ENCODE data around the gene GNA12. TPM values are rescaled to one million over a fixed set of nuclear protein-coding genes. Genes with fewer than 3 reads are reported as not detected.

Gene GNA12
- total RNA-seq, 2 experiments from 2014 or later: 19.1 to 21.4 TPM

DNA sequence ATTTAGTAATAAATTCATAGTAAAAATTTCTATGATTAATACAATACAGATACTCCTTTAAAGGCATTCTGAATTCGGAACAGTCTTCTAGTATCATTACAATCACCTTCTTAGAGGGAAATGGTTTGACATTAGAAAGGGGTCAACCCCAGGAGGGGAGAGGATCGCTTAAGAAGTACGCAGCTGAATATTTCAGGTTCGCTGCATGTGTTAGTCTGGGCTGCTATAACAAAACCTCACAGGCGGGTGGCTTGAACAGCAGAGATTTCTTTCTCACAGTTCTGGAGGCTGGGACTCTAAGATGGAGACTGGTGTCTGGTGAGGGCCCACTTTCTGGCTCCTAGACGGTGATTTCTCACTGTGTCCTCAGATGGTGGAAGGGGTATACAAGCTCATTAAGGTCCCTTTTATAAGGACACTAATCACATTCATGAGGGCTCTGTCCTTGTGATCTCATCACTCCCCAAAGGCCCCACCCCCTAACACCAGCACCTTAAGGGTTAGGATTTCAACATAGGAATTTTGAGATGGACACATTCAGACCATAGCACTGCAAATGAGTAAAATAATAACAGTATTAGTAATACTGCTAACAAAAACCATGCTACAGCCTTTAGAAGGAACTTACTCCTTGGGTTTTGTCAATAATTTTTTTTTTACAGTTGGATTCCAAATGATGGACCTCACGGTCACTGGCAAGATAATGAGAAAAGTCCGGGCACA is 34.0 kb downstream of the GNA12 start:
- POLR2A ChIA-PET: no interaction called here
- CTCF ChIA-PET: interaction anchor here (0.5 kb wide), 1 partner anchor 28 kb away, joined by 3 read pairs; no protein-coding TSS in a partner anchor

DNA sequence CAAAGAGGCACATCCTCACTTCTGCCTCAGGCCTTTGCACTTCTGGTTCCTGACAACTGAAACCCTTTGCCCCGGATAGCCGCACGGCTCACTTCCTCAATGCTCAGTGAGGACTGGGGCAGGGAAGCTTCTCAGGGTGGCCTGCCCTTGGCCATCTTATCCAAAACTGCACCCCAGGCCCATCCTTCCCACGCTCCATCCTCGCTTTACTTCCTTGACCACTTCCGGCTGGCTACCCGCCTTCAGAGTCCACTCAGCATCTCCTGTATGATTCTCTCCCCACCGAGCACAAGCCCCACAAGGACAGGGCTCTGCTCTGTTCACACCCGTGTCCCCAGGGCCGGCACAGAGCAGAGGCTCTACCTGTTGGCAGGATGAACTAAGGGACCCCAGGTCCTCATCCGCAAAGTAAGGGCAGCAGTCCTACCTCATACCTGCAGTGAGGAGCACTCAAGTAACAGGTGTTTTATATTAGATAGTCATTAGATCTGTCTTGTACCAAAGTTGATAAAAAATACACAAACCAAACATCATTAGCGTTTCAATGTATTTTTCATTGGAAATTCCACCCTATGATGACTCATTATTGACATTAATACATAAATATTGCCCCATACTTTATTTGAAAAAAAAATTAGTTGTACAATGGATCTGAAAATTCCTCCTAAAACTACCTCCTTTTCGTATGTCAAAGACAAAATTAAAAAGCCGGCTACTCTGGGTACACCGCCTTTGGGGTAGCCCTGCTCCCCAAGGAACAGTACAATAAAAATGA is 35.0 kb downstream of the GNA12 start:
- ChIA-PET CTCF (no interaction called here), POLR2A (no interaction called here)

DNA sequence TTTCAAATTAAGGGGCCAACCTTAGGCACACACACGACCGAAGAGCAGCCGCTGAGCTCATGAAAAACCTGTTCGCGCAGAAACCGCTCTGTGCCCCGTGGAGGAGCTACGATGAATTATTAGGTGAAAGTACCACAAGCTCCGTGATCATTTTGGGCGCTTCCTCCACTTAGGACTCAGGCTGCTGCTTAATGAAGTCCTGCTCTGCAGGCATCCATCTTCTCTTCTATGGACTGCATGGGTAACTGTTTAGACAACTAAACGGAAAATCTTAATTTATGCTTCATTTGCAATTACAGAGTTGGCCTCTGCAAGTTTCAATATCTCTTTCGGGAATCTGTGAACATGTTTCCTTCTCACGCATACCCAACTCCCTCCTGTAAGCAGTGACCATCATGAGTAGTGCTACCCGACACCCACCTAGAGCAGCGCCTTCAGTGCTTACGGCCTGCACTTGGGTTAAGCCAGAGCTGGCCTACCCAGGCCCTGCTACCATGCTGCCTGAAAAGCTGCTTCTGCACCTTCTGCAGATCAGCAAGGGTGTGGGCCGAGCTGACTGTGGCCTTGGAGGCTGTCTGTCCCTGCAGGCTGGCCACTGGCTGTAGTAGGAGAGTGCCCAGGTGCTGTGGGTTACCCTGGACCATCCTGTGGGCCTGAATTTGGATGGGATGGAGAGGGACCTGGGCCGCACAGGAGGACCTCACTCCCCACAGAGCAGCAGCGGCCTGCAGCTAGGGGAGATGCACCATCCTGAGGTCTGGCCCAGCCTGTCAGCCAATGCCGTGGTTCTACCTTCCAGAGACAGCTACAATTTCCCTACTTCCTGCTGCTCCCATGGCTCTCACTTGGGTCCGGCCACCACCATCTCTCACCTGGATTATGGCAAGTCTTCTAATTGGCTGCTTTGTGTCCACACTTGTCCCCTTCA is 36.0 kb downstream of the GNA12 start:
- POLR2A ChIA-PET: no interaction called here
- CTCF ChIA-PET: no interaction called here

DNA sequence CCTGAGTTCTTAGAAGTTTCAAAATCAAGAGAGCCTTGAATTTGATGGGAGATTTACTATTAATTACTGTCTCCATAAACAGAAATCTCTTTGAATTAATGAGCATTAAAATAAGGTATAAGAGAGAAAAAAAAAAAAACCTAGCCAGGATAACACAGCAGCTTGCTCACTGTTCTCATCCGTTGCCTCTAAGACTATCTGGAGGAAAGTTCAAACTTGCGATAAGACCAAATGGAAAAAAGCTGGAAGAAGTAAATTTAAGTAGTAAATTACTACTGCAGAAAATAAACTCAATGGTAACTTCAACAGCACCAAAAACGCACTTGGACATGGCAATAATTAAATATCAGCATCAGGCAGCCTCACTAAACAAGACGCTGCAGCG is 36.7 kb downstream of the GNA12 start:
- POLR2A ChIA-PET: no interaction called here
- CTCF ChIA-PET: no interaction called here

DNA sequence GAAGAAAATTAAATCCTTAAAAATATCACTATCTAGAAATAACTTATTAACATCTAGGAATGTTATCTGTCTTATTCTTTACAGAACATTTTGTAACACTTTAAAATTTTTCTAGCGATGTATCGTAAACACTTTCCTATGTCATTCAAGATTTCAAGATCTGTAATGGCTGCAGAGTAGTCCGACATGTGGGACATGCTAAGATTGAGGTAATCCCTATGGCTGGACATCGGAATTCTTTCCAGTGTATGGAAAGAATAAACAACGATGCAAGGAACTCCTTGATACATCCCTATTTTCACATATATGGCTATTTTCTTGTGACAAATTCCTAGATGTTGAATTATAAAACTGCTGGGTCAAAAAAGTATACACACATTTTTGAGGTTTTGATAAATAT is 37.5 kb downstream of the GNA12 start:
- POLR2A ChIA-PET: no interaction called here
- CTCF ChIA-PET: no interaction called here

DNA sequence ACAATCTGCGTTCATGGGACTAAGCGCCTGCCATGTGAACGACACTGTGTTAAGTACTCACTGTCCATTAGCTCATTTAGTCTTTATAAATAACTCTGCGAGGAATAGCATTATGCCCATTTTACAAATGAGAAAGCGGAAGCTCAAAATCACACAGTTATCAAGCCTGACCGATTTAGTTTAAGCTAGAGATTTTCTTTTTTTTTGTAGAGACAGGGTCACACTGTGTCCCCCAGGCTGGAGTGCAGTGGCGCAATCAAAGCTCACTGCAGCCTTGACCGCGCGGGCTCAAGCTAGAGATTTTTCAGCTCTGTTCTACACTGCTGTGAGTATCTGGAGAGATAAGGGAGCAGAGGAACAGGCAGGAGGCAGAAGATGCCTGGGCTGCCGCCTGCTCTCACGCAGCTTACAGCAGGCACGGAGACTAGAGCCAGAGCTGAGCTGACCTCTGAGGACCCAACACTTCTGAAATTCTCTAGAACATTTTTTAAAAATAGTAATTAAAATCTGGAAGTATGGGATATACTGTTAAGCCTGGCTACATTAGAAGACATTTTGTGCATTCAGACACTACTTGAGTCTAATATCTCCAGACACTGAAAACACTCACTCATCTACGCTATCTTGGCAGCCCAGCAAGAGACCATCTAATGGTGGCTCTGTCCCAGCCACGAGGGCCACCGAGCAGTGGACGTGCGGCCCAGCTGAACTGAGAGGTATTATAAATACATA is 38.7 kb downstream of the GNA12 start:
- CTCF ChIA-PET: interaction anchor here (1.0 to 1.1 kb wide), 2 partner anchors 15 to 134 kb away, joined by 3 to 4 read pairs; no protein-coding TSS in a partner anchor

DNA sequence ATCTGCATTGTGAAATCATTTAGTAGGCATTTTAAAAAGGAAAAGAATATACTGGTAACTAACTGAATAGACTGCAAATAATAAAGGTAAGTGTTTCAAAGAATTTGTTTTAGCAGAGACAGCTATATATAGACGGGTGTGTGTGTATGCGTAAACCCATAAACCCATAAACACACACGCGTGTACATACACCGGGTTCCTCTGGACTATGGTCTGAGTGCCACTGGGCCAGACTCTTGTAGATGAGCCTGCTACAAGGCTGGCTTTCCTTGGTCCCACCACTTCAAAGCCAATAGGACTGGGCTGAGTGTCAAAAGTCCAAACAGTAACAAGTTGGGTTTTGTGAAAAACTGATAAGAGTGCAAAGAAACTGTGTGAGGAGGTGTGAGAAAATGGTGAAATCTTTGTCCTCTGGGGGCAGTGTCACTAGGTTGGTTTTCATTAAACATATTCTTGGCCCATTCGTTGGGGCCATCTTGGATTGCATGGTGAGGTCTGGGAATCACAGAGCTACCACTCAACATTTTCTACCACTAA is 39.8 kb downstream of the GNA12 start:
- ChIA-PET POLR2A (no interaction called here), CTCF (interaction anchor here (1.1 kb wide), 1 partner anchor 133 kb away, joined by 3 read pairs; no protein-coding TSS in a partner anchor)

More for the DNA sequence above, 38.7 kb downstream of the GNA12 start:
- POLR2A ChIA-PET: interaction anchor here (0.6 kb wide), 1 partner anchor 399 kb away, joined by 4 read pairs; no protein-coding TSS in a partner anchor

DNA sequence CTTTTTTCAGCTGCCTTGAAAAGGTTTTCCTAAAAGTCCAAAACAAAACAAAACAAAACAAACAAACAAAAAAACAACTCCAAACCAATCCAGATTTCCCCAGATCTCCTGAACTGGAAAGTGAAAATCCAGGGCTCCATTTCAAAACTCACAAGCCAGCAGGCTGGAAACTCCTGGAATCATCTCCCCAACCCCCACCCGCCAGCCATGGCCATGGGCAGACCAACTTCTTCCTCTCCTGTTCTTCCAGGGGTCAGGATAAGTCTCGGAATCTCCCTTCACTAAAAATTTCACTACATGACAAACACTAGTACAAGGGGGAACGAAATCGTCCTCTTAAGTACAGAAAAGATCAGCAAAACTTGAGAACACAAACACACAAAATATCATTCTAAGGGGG is 40.4 kb downstream of the GNA12 start:
- CTCF ChIA-PET: no interaction called here
- POLR2A ChIA-PET: no interaction called here

DNA sequence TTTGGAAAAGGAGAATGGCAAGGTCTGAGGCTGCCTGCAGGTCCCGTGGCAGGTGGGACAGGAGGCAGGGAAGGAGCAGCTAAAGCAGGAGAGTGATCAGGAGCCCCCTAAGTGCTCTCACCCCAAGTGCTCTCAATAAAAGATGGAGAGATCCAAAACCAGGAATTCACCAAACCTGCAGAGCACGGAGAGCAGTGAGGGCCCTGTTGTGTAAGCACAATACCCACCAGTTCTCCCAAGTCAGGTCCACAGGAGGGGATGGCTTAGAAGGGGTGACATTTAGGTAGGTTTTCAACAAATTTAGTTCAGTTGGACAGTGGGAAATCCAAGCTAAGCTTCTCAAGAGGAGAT is 40.8 kb downstream of the GNA12 start:
- ChIA-PET CTCF (no interaction called here), POLR2A (no interaction called here)

DNA sequence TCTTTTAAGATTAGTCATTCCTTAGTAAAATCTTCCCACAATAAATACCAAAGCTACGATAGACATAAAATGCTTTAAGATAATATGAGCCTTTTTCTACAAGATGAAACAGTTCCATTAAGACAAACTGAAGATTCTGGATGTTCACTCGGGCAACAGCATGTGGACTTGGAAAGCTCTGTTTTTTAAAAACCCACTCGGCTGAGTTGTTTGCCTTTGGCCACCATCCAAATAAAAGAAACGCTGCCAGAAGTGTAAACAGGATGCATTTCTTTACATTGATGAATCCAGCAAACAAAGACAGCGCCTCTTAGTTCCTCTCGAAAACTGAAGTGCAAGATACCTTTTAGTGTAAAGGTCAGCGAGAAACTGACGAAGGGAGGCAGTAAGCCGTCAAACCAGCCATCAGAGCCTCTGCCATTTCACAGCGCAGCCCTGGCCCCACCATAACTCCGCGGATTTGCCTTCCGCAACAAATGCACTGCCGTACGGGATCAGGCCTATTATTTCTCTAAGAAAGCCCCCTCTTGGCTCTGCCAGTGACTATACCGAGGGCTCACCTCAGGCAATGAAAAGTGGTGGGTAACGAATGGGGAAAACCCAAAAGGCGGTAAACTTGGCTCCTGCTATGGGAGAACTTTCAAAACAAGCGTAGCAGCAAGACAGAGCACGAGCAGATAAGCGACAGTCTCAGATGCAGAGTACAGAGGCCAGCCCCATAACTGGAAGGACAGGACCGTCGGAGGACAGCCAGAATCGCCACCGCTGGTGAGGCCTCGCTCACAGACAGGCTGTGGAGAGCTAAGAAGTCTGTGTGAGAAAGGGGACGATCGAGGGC is 41.4 kb downstream of the GNA12 start:
- CTCF ChIA-PET: no interaction called here
- POLR2A ChIA-PET: no interaction called here

DNA sequence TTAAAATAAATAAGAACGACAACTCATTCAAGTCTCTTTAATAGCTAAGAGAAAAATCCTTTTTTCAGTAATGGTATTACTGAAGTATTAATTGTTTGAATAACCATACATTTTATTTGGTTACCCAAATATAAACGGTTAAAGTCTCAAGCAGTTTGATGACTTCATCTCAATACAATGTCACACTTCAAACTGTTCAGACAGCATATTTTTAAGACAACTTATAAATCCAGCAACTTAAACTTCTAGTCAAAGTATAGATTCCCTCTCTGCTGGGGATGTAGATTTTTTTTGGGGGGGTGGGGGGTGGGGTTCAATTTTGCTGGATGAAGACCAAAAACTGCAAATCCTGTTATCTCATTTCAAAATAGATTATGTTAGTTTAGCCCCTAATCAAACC is 42.0 kb downstream of the GNA12 start:
- ChIA-PET POLR2A (no interaction called here), CTCF (no interaction called here)

DNA sequence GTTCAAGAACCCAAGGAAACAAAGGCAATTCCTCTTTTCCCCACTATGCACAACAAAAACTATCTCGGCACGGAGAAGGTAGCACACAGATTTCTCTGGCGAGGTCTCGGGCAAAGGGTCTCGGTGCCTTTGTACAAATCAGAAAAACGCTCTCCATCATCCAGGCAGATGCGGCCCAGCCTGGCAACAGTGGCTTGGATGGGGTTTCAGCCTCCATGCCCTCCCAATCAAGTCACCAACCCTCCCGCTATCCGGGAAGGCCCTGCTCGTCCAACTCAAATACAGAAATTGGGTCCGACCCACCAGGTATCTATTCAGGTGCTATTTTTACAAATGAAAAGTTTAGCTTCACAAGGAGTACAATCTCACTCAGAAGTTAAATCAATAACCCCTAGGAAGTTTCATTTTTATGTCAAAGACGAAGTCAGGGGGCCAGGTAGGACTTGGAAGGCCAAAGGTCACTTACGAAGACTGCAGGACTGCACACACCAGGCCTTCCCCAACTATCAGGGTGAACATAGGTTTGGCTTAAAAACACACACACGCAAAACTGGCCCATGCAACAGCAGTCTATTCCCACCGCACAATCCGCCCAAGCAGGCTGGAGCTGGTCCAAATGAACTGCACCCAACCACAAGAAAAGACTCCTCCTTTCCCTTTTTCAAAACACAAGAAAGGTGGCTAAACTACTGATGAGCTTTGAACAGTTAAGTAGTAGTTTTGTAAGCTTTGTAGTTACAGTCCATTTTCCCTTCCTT is 43.0 kb downstream of the GNA12 start:
- ChIA-PET CTCF (no interaction called here), POLR2A (no interaction called here)

DNA sequence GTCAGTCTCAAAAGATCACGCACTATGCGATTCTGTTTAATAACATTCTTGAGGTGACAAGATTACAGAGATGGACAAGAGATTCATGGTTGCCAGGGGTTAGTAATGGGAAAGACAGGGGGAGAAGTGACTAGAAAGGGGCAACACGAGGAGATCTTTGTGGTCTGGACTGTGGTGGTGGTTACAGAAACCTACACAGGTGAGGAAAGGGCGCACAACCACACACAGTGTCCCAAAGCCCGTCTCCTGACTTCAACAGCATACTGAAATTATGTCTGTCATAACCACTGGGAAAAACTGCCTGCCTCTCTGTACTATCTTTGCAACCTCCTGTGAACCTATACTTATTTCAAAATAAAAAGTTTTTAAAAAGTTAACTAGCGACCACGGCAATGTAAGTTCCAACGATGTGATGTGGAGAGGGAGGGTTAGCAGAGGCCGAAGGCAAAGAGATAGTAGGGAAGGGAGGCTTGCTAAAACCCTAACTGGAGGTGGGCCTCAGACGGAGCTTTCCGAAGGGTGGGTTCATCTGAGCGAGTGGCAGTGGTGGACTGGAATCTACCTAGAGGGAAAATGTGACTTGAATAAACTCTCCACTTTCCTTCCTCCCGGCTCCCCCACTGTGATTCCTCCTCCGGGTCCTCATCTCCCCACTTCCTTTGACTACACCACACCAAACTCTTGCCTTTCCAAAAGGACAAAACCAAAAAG is 43.7 kb downstream of the GNA12 start:
- POLR2A ChIA-PET: no interaction called here

DNA sequence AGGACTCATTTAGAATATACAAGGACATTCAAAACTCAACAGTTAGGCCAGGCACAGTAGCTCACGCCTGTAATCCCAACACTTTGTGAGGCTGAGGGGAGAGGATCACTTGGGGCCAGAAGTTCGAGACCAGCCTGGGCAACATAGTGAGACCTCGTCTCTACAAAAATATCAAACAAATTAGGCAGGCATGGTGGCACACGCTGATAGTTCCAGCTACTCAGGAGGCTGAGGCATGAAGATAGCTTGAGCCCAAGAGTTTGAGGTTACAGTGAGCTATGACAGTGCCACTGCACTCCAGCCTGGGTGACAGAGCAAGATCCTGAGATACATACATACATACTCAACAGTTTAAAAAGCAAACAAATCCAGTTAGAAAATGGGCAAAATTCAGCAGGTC is 44.9 kb downstream of the GNA12 start:
- ChIA-PET CTCF (no interaction called here), POLR2A (interaction anchor here (0.6 kb wide), 1 partner anchor 455 kb away, joined by 4 read pairs; no protein-coding TSS in a partner anchor)

More for the DNA sequence above, 43.7 kb downstream of the GNA12 start:
- CTCF ChIA-PET: no interaction called here

DNA sequence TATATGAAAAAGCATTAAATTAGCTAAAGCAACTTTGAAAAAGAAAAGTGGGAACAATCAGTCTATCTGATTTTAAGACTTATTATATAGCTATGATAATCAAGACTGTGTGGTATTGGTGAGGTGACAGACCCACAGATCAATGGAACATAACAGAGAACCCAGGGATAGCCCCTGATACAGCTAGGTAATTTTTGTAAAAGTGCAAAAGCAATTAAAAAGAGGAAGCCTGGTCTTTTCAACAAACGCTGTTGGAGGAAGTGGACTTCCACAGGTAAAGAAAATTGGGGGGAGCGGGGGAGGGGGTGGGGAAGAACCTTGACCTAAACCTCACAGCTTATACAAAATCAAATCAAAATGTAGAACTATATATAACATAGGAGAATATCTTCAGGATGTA is 45.4 kb downstream of the GNA12 start:
- ChIA-PET CTCF (no interaction called here), POLR2A (no interaction called here)

DNA sequence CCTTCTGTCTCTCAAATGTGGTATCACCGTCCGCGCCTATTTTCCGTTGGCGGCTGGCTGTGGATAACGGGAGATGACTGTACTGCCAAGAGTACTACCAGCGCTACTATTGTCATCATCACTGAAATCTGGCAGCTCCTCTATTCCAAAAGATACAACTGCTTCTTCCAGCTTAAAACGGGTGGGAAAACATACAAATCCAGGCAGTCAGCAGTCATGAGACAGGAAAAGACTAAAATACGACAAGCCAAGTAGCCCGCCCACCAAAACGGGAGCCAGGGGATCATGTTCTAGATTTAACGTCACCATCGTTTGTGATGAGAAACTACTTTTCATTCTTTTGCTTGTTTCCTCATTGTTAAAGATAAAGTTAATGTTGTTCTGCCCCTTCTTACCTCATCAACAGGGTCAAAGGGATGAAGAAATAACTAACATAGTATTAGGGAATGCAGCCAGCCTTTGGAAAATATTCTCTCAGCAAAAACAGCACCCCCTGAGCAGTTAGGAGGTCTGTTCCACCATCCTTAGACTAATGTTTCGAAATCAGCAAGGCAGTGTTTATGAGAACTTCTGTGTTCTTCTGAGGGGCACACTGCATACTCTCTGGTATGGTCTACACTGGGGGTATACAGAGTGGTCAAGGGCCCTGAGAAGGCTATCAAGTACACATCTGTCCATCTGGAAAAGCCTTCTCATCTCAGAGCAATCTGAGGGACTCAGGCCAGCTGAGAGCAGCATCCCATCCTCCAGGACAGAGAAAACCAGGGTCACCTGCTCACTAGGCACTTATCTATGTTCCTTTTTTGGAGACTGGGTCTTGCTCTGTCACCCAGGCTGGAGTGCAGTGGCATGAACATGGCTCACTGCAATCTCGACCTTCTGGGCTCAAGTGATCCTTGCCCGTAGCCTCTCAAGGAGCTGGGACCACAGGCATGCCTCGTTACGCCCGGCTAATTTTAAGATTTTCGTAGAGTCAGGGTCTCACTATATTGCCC is 47.5 kb downstream of the GNA12 start:
- CTCF ChIA-PET: interaction anchor here (0.6 kb wide), 1 partner anchor 34 kb away, joined by 3 read pairs; no protein-coding TSS in a partner anchor
- POLR2A ChIA-PET: no interaction called here
